ENCODE data around the gene SLCO2A1.

Gene SLCO2A1

GRCh38 chr3:133949438-133949837 is 80.3 kb downstream of the SLCO2A1 start:
- DNase-seq (ENCODE audit: low read depth in 2 of 2) = no peak

- no peak for DNase-seq (ENCODE audit: low read depth in 2 of 2)
Measured at GRCh38 chr3:133948996-133949395, 80.7 kb downstream of the SLCO2A1 start.

GRCh38 chr3:133948131-133948810 is 81.5 kb downstream of the SLCO2A1 start:
- no peak for DNase-seq (ENCODE audit: low read depth in 2 of 2)

- no peak for DNase-seq (ENCODE audit: low read depth in 2 of 2)
Measured at GRCh38 chr3:133945381-133946095, 84.2 kb downstream of the SLCO2A1 start.

GRCh38 chr3:133944641-133945380 is 84.9 kb downstream of the SLCO2A1 start:
- no peak for DNase-seq (ENCODE audit: low read depth in 2 of 2)

GRCh38 chr3:133944181-133944580 is 85.5 kb downstream of the SLCO2A1 start:
- no peak for DNase-seq (ENCODE audit: low read depth in 2 of 2)

GRCh38 chr3:133943639-133944141 is 86.0 kb downstream of the SLCO2A1 start:
- no peak for DNase-seq (ENCODE audit: low read depth in 2 of 2)

GRCh38 chr3:133943031-133943535 is 86.6 kb downstream of the SLCO2A1 start:
- no peak for DNase-seq (ENCODE audit: low read depth in 2 of 2)

GRCh38 chr3:133941415-133941821 is 88.3 kb downstream of the SLCO2A1 start:
- DNase-seq (ENCODE audit: low read depth in 2 of 2) = no peak

- DNase-seq (ENCODE audit: low read depth in 2 of 2) = no peak
Measured at GRCh38 chr3:133940536-133940935, 89.2 kb downstream of the SLCO2A1 start.

GRCh38 chr3:133939463-133939835 is 90.3 kb downstream of the SLCO2A1 start:
- DNase-seq (ENCODE audit: low read depth in 2 of 2) = no peak

GRCh38 chr3:133938770-133939462 is 90.8 kb downstream of the SLCO2A1 start:
- DNase-seq (ENCODE audit: low read depth in 2 of 2) = no peak

- no peak for DNase-seq (ENCODE audit: low read depth in 2 of 2)
Measured at GRCh38 chr3:133937756-133938601, 91.7 kb downstream of the SLCO2A1 start.

GRCh38 chr3:133937061-133937686 is 92.6 kb downstream of the SLCO2A1 start:
- no peak for DNase-seq (ENCODE audit: low read depth in 2 of 2)

- no peak for DNase-seq (ENCODE audit: low read depth in 2 of 2)
Measured at GRCh38 chr3:133935843-133936769, 93.6 kb downstream of the SLCO2A1 start.

GRCh38 chr3:133934996-133935842 is 94.5 kb downstream of the SLCO2A1 start:
- DNase-seq (ENCODE audit: low read depth in 2 of 2) = no peak

- DNase-seq (ENCODE audit: low read depth in 2 of 2) = no peak
Measured at GRCh38 chr3:133934073-133934970, 95.4 kb downstream of the SLCO2A1 start.

Measured in activated CD8-positive, alpha-beta memory T cell treated with anti-CD3 and anti-CD28 coated beads for 4 hours (primary cell).